NB4 (cell line): ENCODE results near the gene DESI2.

ENCODE experiments used
- DNase-seq: peaks from one replicate; pipeline ENCODE4 v3.0.0; 2010; ENCODE audit warnings: low read depth
- H3K4me3 ChIP-seq: one replicate; pipeline ENCODE4 v1.5.1; 2011; ENCODE audit warnings: mild to moderate bottlenecking, low read depth, low read length, moderate library complexity
- MYC ChIP-seq: IDR thresholded peaks from 2 replicates; pipeline ENCODE4 v1.6.1; 2011; ENCODE audit warnings: low read depth, low read length
- POLR2A ChIP-seq: IDR thresholded peaks from 2 replicates; pipeline ENCODE4 v1.6.1; 2011; ENCODE audit warnings: mild to moderate bottlenecking; ENCODE audit not compliant: insufficient read length; ENCODE audit errors: extremely low read depth
- TF ChIP-seq, protein P1 (sequence below): IDR thresholded peaks from 2 replicates; pipeline ENCODE4 v1.6.1; 2011; ENCODE audit warnings: low read depth, low read length
- TF ChIP-seq, protein P2 (sequence below): IDR thresholded peaks from one replicate; pipeline ENCODE4 v1.5.1; 2012; ENCODE audit warnings: low read depth, low read length

Gene DESI2

DNA sequence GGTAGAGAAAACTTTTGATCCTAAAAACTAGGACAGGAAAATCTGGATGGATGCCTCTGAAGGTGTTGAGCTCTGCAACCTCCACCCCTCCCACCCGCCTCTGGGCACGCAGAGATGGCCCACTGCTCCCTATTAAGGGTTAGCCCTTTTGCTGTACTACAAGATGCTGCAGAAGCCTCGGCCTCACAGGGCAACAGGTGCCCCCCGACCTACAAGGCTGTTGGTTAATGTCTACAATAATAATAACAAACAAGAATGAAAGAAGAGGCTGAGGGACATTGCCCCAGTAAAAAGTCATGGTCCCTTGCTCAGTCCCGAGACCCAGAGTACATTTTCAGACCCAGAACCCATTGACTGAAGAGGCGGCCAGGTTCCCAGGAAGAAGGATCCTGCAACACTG lies 7.5 kb upstream of the DESI2 start:
- TF ChIP-seq, protein P1, sequence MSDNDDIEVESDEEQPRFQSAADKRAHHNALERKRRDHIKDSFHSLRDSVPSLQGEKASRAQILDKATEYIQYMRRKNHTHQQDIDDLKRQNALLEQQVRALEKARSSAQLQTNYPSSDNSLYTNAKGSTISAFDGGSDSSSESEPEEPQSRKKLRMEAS, result no peak
- TF ChIP-seq POLR2A (no peak), MYC (no peak)
- TF ChIP-seq, protein P2, sequence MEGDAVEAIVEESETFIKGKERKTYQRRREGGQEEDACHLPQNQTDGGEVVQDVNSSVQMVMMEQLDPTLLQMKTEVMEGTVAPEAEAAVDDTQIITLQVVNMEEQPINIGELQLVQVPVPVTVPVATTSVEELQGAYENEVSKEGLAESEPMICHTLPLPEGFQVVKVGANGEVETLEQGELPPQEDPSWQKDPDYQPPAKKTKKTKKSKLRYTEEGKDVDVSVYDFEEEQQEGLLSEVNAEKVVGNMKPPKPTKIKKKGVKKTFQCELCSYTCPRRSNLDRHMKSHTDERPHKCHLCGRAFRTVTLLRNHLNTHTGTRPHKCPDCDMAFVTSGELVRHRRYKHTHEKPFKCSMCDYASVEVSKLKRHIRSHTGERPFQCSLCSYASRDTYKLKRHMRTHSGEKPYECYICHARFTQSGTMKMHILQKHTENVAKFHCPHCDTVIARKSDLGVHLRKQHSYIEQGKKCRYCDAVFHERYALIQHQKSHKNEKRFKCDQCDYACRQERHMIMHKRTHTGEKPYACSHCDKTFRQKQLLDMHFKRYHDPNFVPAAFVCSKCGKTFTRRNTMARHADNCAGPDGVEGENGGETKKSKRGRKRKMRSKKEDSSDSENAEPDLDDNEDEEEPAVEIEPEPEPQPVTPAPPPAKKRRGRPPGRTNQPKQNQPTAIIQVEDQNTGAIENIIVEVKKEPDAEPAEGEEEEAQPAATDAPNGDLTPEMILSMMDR, result no peak
- no peak for DNase-seq
- no peak overlapping the region for H3K4me3 ChIP-seq

DNA sequence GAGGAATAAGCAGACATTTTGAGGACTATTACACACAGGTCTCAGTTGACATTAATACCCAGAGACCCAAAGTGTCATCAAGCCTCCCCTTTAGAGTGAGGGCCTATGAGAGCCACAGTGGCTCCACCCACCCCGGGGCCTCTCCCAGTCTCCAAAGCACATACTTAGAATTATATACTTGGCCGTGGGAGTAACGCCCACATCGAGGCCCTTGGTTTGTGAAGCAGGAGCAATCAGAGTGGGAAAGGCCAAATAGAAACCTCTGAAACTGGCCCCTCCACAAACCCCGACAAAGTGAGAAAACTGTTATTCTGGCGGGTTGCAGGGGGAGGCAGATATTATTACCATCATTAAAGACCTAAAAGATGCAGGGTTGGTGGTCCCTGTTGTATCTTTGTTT lies 7.0 kb upstream of the DESI2 start:
- TF ChIP-seq, protein P2, result no peak
- TF ChIP-seq MYC (no peak), POLR2A (no peak)
- TF ChIP-seq, protein P1, result no peak
- H3K4me3 ChIP-seq, result no peak overlapping the region
- no peak for DNase-seq

DNA sequence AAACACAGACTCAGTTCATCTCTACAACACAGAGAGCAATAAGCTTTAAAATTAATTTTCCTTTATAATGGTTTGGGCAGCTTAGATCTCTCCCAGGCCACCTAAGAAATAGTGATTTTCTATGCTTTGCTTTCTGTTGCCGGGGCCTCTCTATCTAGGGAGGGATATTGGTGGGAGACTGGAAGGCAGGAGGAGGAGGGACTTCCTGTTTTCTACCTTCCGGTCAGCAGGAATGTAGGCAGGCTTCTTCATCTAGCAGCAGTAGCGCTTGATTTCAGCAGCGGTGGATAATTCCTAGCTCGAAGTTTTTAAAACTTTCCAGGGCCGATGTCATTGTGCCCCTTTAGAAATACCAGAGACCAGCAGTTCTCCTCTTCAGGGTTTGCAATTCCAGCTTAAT lies 5.1 kb upstream of the DESI2 start:
- no peak for TF ChIP-seq POLR2A
- H3K4me3 ChIP-seq, result no peak overlapping the region
- no peak for DNase-seq

DNA sequence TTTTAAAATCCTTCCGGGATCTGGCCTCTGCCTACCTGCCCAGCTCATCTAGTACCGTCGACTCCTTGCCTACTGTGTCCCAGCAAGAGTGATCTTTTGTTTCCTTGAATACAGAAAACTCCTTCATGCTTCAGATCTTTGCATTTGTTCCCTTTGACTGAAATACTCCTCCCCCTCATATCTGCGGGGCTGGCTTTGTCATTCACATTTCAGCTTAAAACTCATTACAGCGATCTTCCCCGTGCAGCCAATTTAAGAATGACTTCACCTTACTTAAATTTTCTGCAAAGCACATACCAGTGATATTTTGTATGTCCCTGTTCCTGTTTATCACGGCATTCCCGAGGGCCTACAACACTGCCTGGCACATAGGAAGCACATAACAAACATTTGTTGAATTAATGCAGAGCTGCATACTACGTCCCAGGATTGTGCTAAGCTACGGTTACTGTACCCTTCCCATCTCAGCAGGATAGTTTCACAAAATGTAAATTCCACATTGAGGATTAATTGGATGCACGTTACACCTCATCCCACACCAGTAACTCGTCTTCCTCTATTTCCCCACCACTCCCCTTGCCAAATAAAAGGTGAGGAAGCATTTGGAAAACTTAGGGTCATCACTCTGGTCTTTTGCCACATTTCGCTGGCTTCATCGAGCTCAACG lies 837 bp upstream of the DESI2 start:
- DNase-seq, result no peak
- TF ChIP-seq POLR2A (no peak), MYC (no peak)
- TF ChIP-seq, protein P2, result no peak
- TF ChIP-seq, protein P1, result no peak
- peak overlapping the region; percentile 85 for H3K4me3 ChIP-seq

DNA sequence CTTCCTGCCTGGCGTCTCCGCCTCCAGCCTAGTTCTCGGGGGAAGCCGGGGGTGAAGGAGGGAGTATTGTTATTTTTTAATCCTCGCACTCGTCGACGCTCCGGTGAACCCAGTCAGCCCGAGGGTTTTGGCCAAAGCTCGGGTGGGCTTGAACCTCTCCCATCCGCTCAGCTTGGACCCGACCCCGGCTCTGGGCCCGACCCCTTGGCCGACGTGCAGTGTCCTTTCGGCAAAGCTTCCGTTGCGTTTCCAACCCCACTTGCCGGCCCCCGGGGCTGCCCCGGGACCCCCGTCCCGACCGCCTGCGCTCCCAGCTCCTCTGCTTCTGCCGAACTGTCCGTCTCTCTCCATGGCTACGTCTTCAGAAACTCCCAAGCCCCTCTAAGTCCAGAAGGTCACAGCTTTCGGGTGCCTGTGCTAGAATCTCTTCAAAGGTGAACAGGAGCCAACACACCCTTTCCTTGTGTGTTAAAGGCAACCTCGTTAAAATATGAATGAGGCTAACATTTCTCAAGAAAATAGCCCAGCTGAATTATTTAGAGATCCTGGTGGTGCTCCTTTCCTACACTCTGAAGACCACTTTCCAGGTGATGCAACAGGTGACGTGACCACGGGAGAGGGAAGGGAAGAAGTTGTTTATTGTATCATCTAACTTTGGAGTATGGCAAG lies 647 bp downstream of the DESI2 start:
- H3K4me3 ChIP-seq, result peak overlapping the region; percentile 92
- TF ChIP-seq, protein P1, result no peak
- TF ChIP-seq, protein P2, result no peak
- TF ChIP-seq POLR2A (no peak), MYC (no peak)
- no peak for DNase-seq

DNA sequence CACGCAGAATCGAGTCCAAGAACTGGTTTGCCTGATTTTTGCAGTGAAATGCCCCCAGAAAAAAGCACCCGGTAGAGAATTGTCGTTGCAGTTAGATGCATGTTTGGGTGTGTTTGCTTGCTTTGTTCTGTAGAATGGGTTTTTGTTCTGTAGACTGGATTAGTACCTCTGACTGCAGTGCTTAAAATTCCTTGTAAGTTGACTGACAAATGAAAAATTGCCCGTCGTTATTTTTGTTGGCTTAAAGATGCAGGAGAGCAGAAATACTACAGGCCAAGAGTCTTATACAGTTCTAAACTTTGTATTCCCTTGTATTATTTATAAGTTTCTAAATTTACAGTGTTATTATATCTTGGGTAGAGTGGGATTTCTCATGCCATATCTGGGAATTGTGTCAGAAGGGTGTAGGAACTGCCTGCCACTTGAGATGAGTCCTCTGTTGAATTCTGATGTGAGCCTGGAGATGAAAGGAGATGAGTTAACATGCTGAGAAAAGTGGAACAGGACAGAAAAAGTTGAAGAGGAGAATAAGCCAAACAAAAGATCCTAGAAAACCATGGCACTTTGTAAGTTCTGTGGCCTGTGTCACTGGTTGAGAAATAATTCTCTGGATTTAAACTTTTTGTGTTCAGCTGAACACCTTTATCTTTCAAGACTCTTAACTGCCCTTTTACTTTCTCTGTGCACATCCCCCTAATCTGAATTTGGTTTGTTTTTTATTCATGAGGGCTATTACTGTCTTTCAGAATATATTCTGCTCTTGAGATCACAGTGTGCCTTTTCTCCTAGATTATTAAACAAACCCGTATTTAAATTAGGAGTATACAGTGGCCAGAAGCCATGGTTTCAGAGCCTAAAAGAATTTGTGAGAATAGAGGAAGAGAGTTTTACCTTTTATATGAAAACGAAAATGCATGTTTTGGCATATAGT lies 1.4 kb downstream of the DESI2 start:
- H3K4me3 ChIP-seq, result peak overlapping the region; percentile 92
- no peak for TF ChIP-seq MYC
- DNase-seq, result no peak
